ENCODE measurements around the gene PDE12. TPM values are rescaled to one million over a fixed set of nuclear protein-coding genes. Genes with fewer than 3 reads are reported as not detected.
A peak's percentile ranks its signal among the peaks of the same experiment; 100 is the strongest.

The PDE12 gene
- total RNA-seq, 2 experiments from 2014 or later, result 24.5 to 26.8 TPM

DNA sequence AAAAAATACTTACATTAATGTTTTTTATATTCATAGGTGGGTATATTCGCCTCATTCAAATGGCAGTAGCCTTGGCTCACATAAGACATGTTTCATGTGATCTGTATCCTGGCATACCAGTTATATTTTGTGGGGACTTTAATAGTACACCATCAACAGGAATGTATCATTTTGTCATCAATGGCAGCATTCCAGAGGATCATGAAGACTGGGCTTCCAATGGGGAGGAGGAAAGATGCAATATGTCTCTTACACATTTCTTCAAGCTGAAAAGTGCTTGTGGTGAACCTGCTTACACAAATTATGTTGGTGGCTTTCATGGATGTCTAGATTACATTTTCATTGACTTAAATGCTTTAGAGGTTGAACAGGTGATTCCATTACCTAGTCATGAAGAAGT lies 3.5 kb downstream of the PDE12 start:
- no peaks in the 10 kb centered on the region for H3K27me3 Mint-ChIP-seq
- peaks cover 45% of the 10 kb centered on the region for H3K4me1 Mint-ChIP-seq
- CTCF ChIA-PET, result no interaction called here
- peaks cover 41% of the 10 kb centered on the region for H3K36me3 Mint-ChIP-seq (ENCODE audit: low read depth)
- peak overlapping the region; percentile 25 for H3K27ac Mint-ChIP-seq
- no peak for DNase-seq
- H3K4me3 Mint-ChIP-seq, result peak overlapping the region; percentile 56
- H3K9me3 Mint-ChIP-seq, result no peaks in the 10 kb centered on the region
- POLR2A ChIA-PET, result no interaction called here

DNA sequence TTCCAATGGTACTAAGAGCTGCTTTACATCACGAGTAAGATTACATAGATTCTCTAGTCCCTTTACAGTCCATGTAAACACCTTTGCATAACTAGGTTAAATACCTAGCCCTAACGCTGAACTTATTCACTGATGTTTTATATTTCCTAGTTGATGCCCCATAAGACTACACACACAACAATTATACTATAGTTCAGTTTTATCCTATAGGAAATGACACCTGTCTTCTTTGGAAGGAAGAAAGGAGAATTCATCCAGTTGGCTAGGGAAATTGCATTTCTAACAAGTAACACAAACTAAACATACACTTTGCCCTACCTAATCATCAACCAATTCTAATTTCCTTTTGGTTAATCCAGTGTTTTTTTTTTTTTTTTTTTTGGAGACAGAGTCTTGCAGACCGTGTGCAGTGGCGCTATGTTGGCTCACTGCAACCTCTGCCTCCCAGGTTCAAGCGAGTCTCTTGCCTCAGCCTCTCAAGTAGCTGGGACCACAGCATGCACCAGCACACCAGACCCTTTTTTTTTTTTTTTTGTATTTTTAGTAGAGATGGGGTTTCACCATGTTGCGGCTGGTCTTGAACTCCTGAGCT lies 13.9 kb downstream of the PDE12 start:
- Mint-ChIP-seq H3K27ac (no peak overlapping the region), H3K36me3 (ENCODE audit: low read depth) (peaks cover 41% of the 10 kb centered on the region), H3K9me3 (no peaks in the 10 kb centered on the region), H3K4me3 (no peak overlapping the region), H3K27me3 (no peaks in the 10 kb centered on the region), H3K4me1 (peaks cover 4% of the 10 kb centered on the region)
- CTCF ChIA-PET, result interaction anchor here (0.5 to 0.6 kb wide), 2 partner anchors 9 to 48 kb away, joined by 5 to 6 read pairs; no protein-coding TSS in a partner anchor
- DNase-seq, result no peak
- POLR2A ChIA-PET, result interaction anchor here (0.6 kb wide), 1 partner anchor 63 kb away, joined by 9 read pairs; no protein-coding TSS in a partner anchor

DNA sequence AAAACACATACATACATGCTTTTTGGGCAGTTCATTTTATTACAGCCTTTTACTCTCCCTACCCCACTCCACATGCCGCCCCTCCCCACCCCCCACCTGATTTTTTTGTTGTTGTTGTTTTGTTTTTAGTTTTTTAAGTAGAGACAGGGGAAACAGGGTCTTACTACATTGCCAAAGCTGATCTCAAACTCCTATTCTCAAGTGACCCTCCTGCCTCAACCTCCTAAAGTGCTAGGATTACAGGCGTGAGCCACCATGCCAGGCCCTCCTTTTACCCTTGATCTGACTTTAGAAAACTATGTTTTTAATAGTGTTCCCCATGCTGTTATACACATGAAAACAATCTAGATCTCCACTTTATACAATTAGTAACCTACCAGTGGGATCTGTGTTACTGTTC lies 14.8 kb downstream of the PDE12 start:
- Mint-ChIP-seq H3K9me3 (no peaks in the 10 kb centered on the region), H3K4me3 (no peak overlapping the region)

DNA sequence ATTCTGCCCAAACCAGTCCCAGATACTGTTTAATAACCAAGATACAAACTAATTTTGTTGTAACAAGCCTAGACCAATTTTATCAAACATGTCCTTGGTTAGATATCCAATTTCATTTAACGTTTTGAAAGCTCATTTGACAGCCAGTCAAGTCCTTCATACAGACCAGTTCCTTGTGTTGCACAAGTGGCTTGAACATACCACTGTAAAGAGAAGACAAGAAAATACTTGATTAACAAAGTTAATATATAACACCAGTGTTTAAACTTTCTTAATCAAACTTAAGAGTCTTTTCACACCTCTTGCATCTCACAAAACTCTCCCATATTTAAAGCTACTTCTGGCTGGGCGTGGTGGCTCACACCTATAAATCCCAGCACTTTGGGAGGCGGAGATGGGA lies 16.0 kb downstream of the PDE12 start:
- Mint-ChIP-seq H3K4me1 (peaks cover 7% of the 10 kb centered on the region), H3K27ac (no peak overlapping the region), H3K4me3 (no peak overlapping the region), H3K27me3 (no peaks in the 10 kb centered on the region), H3K36me3 (ENCODE audit: low read depth) (peaks cover 50% of the 10 kb centered on the region), H3K9me3 (no peaks in the 10 kb centered on the region)
- DNase-seq, result no peak
- ChIA-PET CTCF (interaction anchor here (1.1 to 1.7 kb wide), 2 partner anchors 15 to 23 kb away, joined by 4 read pairs; no protein-coding TSS in a partner anchor), POLR2A (no interaction called here)

More for the DNA sequence above, 14.8 kb downstream of the PDE12 start:
- ChIA-PET CTCF (no interaction called here), POLR2A (no interaction called here)
- no peaks in the 10 kb centered on the region for H3K27me3 Mint-ChIP-seq
- H3K36me3 Mint-ChIP-seq (ENCODE audit: low read depth), result peaks cover 47% of the 10 kb centered on the region
- no peak for DNase-seq
- H3K4me1 Mint-ChIP-seq, result peaks cover 4% of the 10 kb centered on the region
- no peak overlapping the region for H3K27ac Mint-ChIP-seq

DNA sequence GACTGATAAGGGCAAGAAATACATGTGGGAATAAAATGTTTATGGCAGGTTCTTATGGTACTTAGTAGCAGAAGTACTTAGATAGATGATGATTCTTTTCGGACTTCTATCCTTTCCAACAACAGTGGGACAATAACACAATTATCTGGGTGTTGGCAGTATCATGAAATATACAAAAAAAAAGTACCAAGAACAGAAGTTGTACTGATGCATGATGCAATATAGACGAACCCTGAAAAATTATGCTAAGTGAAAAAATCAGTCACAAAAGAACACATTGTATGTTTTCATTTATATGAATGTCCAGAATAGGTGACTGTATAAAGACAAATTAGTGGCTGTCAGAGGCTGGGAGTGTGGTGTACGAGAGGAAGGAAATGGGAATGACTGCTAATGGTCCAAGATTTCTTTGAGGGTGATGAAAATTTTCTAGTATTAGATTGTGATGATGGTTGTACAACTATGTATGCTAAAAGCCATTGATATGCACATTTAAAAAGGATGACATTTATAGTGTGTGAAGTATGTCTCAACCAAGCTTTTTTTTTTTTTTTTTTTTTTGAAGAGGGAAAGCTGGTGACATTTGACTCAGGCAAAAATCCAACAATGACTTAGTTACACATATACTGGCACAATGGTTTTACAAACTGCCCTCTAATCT lies 20.0 kb downstream of the PDE12 start:
- no peak for DNase-seq
- ChIA-PET CTCF (interaction anchor here (1.0 kb wide), 1 partner anchor 20 kb away, joined by 3 read pairs; the partner anchor contains the start of gene PDE12), POLR2A (no interaction called here)
- no peaks in the 10 kb centered on the region for H3K9me3 Mint-ChIP-seq
- no peak overlapping the region for H3K27ac Mint-ChIP-seq
- no peaks in the 10 kb centered on the region for H3K27me3 Mint-ChIP-seq
- no peak overlapping the region for H3K4me3 Mint-ChIP-seq
- peaks cover 54% of the 10 kb centered on the region for H3K36me3 Mint-ChIP-seq (ENCODE audit: low read depth)
- peaks cover 9% of the 10 kb centered on the region for H3K4me1 Mint-ChIP-seq

DNA sequence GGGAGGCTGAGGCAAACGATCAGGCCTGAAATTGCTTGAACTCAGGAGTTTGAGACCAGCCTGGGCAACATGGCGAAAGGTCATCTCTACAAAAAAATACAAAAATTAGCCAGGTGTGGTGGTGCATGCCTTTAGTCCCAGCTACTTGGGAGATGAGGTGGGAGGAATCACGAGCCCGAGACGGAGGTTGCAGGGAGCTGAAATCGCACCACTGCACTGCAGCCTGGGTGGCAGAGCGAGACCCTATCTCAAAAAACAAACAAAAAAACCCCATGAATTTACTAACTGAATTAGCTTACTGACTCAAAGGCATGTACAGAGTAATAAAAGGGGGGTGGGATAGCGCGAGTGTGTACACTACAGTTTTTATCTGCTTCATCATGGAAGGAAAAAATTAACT lies 21.7 kb downstream of the PDE12 start:
- no peak overlapping the region for H3K27ac Mint-ChIP-seq

DNA sequence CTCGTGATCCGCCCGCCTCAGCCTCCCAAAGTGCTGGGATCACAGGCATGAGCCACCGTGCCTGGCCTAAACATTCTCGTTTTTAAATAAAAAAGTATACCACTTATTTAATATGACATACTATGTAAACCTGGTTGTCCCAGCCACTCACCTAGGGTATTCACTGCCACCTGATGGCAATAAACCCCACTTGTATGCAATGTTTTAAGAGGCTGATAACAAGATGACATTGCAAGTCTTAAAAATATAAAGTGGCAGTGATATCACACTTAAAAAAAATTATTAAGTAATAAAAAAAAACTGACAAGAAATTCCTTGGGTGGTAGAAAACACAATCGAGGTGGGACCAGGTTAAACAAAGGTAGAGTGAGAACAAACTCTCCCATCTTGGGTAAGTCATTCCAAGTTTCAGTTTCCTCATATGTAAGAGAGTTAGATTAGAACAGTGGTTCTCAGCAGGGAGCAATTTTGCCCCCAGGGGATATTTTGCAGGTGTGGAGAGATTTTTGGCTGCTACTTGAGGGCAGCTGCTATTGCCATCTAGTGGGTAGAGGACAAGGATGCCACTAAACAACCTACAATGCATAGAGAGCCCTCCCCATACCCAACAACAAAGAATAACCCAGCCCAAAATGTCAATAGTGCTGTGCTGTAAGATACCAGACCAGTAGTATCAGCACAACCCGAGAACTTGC lies 26.5 kb downstream of the PDE12 start:
- ChIA-PET POLR2A (no interaction called here), CTCF (interaction anchor here (1.7 kb wide), 1 partner anchor 11 kb away, joined by 5 read pairs; no protein-coding TSS in a partner anchor)
- H3K4me1 Mint-ChIP-seq, result peaks cover 6% of the 10 kb centered on the region
- no peak overlapping the region for H3K4me3 Mint-ChIP-seq
- H3K27ac Mint-ChIP-seq, result no peak overlapping the region
- peaks cover 36% of the 10 kb centered on the region for H3K36me3 Mint-ChIP-seq (ENCODE audit: low read depth)
- H3K27me3 Mint-ChIP-seq, result no peaks in the 10 kb centered on the region
- no peaks in the 10 kb centered on the region for H3K9me3 Mint-ChIP-seq
- peak; percentile 22 for DNase-seq

More for the DNA sequence above, 21.7 kb downstream of the PDE12 start:
- peaks cover 45% of the 10 kb centered on the region for H3K36me3 Mint-ChIP-seq (ENCODE audit: low read depth)
- no peak for DNase-seq
- no peaks in the 10 kb centered on the region for H3K9me3 Mint-ChIP-seq
- ChIA-PET POLR2A (no interaction called here), CTCF (interaction anchor here (0.5 kb wide), 1 partner anchor 37 kb away, joined by 3 read pairs; no protein-coding TSS in a partner anchor)
- peaks cover 9% of the 10 kb centered on the region for H3K4me1 Mint-ChIP-seq
- H3K4me3 Mint-ChIP-seq, result no peak overlapping the region
- H3K27me3 Mint-ChIP-seq, result no peaks in the 10 kb centered on the region

DNA sequence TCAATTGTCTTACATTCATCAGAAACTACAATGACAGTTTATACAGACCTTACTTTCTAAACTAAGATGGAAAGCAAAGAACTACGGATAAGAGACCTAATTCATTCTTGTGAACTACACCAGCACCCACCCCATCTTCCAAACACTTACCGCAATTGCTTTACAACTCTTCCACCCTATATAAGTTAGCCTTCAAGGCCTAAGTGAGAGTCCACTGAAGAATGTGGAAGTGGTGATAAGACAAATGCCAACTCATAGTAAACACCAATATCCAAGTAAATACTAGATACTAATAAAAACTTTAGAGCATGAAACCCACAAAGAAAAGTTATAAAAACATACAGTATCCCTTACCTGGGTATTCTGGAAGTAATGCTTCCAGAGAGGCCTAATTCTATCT lies 27.5 kb downstream of the PDE12 start:
- DNase-seq, result no peak
- POLR2A ChIA-PET, result no interaction called here
- H3K27me3 Mint-ChIP-seq, result no peaks in the 10 kb centered on the region
- H3K4me3 Mint-ChIP-seq, result no peak overlapping the region
- no peak overlapping the region for H3K27ac Mint-ChIP-seq
- peaks cover 31% of the 10 kb centered on the region for H3K36me3 Mint-ChIP-seq (ENCODE audit: low read depth)
- no peaks in the 10 kb centered on the region for H3K9me3 Mint-ChIP-seq
- CTCF ChIA-PET, result no interaction called here
- peaks cover 9% of the 10 kb centered on the region for H3K4me1 Mint-ChIP-seq

DNA sequence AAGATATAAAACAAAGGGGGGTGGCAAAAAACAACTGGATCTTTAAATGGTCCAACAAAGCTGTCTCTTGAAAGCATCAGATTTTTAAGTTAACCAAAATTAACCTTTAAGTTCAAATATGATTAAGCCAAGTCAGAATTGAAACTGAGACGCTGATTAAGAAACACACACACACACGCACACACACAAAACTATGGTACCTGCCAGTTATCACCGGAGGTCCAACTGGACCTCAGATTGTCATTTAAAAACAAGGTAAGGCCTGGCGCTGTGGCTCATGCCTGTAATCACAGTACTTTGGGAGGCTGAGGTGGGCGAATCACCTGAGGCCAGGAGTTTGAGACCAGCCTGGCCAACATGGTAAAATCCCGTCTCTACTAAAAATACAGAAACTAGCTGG lies 30.7 kb downstream of the PDE12 start:
- POLR2A ChIA-PET, result no interaction called here
- H3K27ac Mint-ChIP-seq, result no peak overlapping the region
- H3K9me3 Mint-ChIP-seq, result no peaks in the 10 kb centered on the region
- H3K4me3 Mint-ChIP-seq, result no peak overlapping the region
- H3K4me1 Mint-ChIP-seq, result peaks cover 11% of the 10 kb centered on the region
- no peak for DNase-seq
- H3K36me3 Mint-ChIP-seq (ENCODE audit: low read depth), result peaks cover 30% of the 10 kb centered on the region
- no peaks in the 10 kb centered on the region for H3K27me3 Mint-ChIP-seq
- CTCF ChIA-PET, result interaction anchor here (1.3 to 1.5 kb wide), 3 partner anchors 10 to 20 kb away, joined by 3 to 4 read pairs (median 4); partner anchors contain the start of gene ARF4

DNA sequence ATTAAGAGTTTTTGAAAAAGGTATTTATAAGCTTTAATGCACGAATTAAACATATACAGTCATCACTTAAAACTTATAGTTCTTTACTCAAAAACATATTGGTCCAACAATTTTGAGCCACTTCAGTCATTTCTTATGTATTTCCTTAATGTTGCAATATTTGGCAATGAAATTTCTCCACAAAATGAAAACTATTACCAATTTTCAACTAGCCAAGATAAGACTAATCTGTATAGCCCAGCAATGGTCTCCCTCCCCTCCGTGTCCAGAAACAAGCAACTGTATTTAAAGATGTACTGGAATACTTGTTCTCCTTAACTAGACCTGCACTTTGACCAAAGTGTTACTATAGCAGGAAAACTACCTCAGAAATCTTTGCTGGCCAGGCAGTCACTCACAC lies 31.8 kb downstream of the PDE12 start:
- ChIA-PET CTCF (interaction anchor here (1.3 kb wide), 1 partner anchor 15 kb away, joined by 4 read pairs; no protein-coding TSS in a partner anchor), POLR2A (no interaction called here)
- Mint-ChIP-seq H3K4me1 (peaks cover 12% of the 10 kb centered on the region), H3K9me3 (no peaks in the 10 kb centered on the region), H3K27ac (no peak overlapping the region), H3K36me3 (ENCODE audit: low read depth) (peaks cover 27% of the 10 kb centered on the region), H3K4me3 (no peak overlapping the region), H3K27me3 (no peaks in the 10 kb centered on the region)
- no peak for DNase-seq

DNA sequence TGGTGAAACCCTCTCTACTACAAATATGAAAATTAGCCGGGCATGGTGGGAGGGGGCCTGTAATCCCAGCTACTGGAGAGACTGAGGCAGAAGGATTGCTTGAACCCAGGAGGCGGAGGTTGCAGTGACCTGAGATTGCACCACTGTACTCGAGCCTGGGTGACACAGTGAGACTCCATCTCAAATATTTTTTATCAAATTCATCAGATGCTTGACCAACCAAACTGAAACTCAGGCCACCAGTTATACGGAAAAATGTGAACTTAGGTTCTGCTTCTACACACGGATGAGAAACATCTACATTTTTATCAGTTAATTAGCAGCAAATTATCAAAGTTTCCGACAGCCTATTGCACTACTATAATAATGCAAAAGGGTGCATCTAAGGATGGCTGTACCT lies 36.2 kb downstream of the PDE12 start:
- Mint-ChIP-seq H3K27me3 (no peaks in the 10 kb centered on the region), H3K4me3 (no peak overlapping the region), H3K4me1 (peaks cover 31% of the 10 kb centered on the region), H3K36me3 (ENCODE audit: low read depth) (peaks cover 14% of the 10 kb centered on the region), H3K27ac (no peak overlapping the region), H3K9me3 (no peaks in the 10 kb centered on the region)
- POLR2A ChIA-PET, result no interaction called here
- CTCF ChIA-PET, result no interaction called here
- no peak for DNase-seq

DNA sequence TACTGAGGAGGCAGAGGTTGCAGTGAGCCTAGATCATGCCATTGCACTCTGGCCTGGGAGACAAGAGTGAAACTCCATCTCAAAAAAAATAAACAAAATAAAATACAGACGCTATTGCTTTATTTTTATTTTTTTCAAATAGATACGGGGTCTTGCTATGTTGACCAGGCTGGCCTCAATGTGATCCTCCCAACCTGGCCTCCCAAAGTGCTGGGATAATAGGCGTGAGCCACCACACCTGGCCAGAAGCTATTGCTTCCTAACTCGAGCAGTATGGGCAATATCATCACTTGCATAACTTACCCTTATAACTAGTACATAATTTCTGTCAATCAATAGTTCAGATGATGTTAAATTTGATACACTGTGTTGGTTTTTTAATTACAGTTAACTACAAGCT lies 38.1 kb downstream of the PDE12 start:
- POLR2A ChIA-PET, result no interaction called here
- no peak overlapping the region for H3K27ac Mint-ChIP-seq
- DNase-seq, result no peak
- H3K4me3 Mint-ChIP-seq, result peak overlapping the region; percentile 39
- no peaks in the 10 kb centered on the region for H3K27me3 Mint-ChIP-seq
- H3K4me1 Mint-ChIP-seq, result peaks cover 33% of the 10 kb centered on the region
- H3K9me3 Mint-ChIP-seq, result no peaks in the 10 kb centered on the region
- H3K36me3 Mint-ChIP-seq (ENCODE audit: low read depth), result peaks cover 14% of the 10 kb centered on the region
- CTCF ChIA-PET, result interaction anchor here (0.8 to 1.4 kb wide), 2 partner anchors 12 to 14 kb away, joined by 3 to 5 read pairs; no protein-coding TSS in a partner anchor

DNA sequence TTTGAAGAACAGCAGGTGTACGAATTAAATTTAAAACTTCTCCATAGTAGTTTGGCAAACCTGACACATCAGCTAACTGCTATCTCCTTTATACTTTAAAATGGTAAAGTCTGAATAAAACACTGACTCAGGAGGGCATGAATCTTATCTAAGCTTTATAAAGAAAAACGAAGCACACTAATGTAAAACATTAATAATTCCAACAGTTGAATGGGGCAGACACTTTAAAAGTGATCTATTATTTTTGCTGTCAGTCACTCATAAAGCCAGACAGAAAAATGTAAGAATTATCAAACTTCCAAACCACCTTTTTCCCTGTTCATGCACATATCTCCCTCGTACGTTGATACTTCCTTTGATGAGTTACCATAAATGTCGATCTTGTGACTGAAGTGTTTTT lies 38.5 kb downstream of the PDE12 start:
- Mint-ChIP-seq H3K36me3 (ENCODE audit: low read depth) (peaks cover 16% of the 10 kb centered on the region), H3K27ac (peak overlapping the region; percentile 58), H3K4me1 (peaks cover 37% of the 10 kb centered on the region), H3K27me3 (no peaks in the 10 kb centered on the region), H3K9me3 (no peaks in the 10 kb centered on the region), H3K4me3 (peak overlapping the region; percentile 88)
- CTCF ChIA-PET, result interaction anchor here (1.4 kb wide), 1 partner anchor 14 kb away, joined by 3 read pairs; no protein-coding TSS in a partner anchor
- POLR2A ChIA-PET, result no interaction called here
- no peak for DNase-seq
